OCI-LY3 (cell line): ENCODE results near the gene AQP5.

ENCODE experiments used
- H2AFZ ChIP-seq: fragments of 200-600, 300-600 bp; shearing (Covaris generic); 2 replicates; pipeline ENCODE4 v1.6.0; 2014; ENCODE audit warnings: antibody characterized with exemption, low read depth, low read length
- H3K27ac ChIP-seq: fragments of 200-600, 300-600 bp; sonication (generic); 2 replicates; pipeline ENCODE4 v1.5.1; 2014; ENCODE audit warnings: mild to moderate bottlenecking, low read length, moderate library complexity, mixed read lengths
- H3K27me3 ChIP-seq: fragments of 200-600, 300-600 bp; sonication (generic); 2 replicates; pipeline ENCODE4 v1.6.1; 2014; ENCODE audit warnings: low read depth, low read length, mixed read lengths
- H3K36me3 ChIP-seq: fragments of 200-600, 300-600 bp; sonication (generic); replicated peaks from 2 replicates; pipeline ENCODE3; 2014; ENCODE audit warnings: low read depth, low read length, mixed read lengths
- H3K4me1 ChIP-seq: fragments of 300-600, 200-600 bp; sonication (generic); 2 replicates; pipeline ENCODE4 v1.6.1; 2014; ENCODE audit warnings: low read length, mixed read lengths
- H3K4me2 ChIP-seq: fragments of 200-600, 300-600 bp; sonication (generic); 2 replicates; pipeline ENCODE4 v1.6.1; 2014; ENCODE audit warnings: low read length, mixed read lengths
- H3K4me3 ChIP-seq: fragments of 300-600, 200-600 bp; sonication (generic); 2 replicates; pipeline ENCODE4 v1.5.1; 2014; ENCODE audit warnings: antibody characterized with exemption, mild to moderate bottlenecking, low read length, moderate library complexity
- H3K79me2 ChIP-seq: fragments of 300-600, 200-600 bp; shearing (Covaris generic); 2 replicates; pipeline ENCODE4 v1.6.1; 2014; ENCODE audit warnings: mild to moderate bottlenecking, low read length, mixed read lengths
- H3K9ac ChIP-seq: fragments of 300-600, 200-600 bp; shearing (Covaris generic); 2 replicates; pipeline ENCODE4 v1.6.0; 2014; ENCODE audit warnings: mild to moderate bottlenecking, low read length, moderate library complexity
- H3K9me3 ChIP-seq: fragments of 200-600, 300-600 bp; shearing (Covaris generic); 2 replicates; pipeline ENCODE4 v1.6.1; 2014; ENCODE audit warnings: low read length, mixed read lengths; ENCODE audit not compliant: insufficient read depth
- H4K20me1 ChIP-seq: fragments of 200-600, 300-600 bp; sonication (generic); 2 replicates; pipeline ENCODE4 v1.6.1; 2016; ENCODE audit warnings: low read length, mixed read lengths; ENCODE audit not compliant: insufficient read depth
- CTCF ChIP-seq: fragments of 200-600, 300-600 bp; sonication (generic); IDR thresholded peaks from 2 replicates; pipeline ENCODE4 v1.5.1; 2014; ENCODE audit warnings: antibody characterized with exemption, low read length, low read depth
- EZH2phosphoT487 ChIP-seq: fragments of 200-600 bp; shearing (Covaris generic); IDR thresholded peaks from 2 replicates; pipeline ENCODE4 v1.6.1; 2018; ENCODE audit warnings: antibody characterized with exemption, mixed run types, low read depth

Gene AQP5

DNA sequence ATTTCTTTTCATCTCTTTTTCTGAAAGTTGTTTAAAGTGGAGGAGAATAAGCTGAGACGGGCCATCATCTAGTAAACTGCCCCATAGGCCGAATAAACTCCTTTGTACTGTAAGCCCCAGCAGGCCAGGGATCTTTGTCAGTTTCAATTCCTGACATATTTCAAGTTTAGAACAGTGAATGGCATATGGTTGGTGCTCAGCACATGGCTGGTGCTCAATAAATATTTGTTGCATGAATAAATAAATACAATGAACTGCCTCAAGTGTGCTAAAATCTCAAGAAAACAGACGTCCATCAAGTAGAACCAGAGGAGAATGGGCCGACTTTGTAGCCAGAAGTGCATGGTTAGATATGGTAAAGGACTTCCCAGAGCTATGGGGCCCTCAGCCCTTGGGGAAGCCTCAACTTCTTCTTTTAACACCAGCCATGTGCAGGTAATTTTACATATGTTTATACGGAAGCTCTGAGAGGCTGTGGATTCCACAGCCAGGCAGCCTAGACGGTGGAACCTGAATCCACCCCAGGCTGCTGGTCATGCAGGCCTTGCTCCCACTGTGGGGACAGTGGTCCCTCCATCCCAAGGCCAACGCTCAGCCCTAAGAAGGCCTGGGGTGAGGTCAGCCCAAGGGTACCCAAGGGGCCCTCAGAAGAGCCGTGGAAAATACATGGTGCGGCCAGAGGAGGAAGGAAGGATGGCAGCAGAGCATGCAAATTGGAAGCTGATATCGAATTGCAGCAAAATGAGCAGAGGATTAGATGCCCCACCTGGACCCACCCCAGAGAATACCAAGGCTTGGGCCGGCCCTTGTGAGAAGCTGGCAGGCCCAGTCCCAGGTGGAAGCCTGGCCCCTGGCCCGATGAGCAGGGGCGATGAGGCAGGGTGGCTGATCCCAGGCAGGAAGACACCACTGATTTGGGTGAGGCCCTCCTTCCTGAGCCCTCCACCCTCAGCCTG lies 19.8 kb upstream of the AQP5 start:
- TF ChIP-seq EZH2phosphoT487: no peak
- TF ChIP-seq CTCF: no peak
- H2AFZ ChIP-seq: no peak overlapping the region
- H3K4me3 ChIP-seq: no peak overlapping the region
- no peak overlapping the region for H3K4me2 ChIP-seq
- no peak overlapping the region for H3K9ac ChIP-seq
- H3K27me3 ChIP-seq: no peaks in the 10 kb centered on the region
- H3K4me1 ChIP-seq: 0 out of 2 replicates have a peak, but pooled peaks cover 3% of the 10 kb centered on the region
- H4K20me1 ChIP-seq: no peaks in the 10 kb centered on the region
- no peaks in the 10 kb centered on the region for H3K36me3 ChIP-seq
- no peaks in the 10 kb centered on the region for H3K9me3 ChIP-seq
- no peak overlapping the region for H3K27ac ChIP-seq
- H3K79me2 ChIP-seq: no peaks in the 10 kb centered on the region

DNA sequence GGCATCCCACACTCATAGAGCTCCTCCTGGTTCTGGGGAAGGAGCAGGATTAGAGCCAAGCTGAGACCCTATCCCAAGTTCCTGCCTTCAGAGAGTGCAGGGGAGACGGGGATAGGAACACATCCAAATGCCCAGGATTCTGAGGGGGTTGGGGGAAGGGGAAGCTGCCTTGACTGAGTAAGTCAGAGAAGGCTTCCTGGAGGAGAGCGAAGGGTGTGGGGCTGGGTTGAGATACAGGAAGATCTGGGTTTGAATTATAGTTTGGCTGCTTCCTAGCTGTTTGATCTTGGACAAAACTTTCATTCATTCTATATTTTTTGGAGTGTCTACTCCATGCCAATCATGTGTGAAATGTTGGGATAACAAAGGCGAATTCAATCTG lies 19.2 kb upstream of the AQP5 start:
- no peak overlapping the region for H3K4me2 ChIP-seq
- H3K27ac ChIP-seq: no peak overlapping the region
- TF ChIP-seq CTCF (no peak), EZH2phosphoT487 (no peak)

GRCh38 chr12:49942921-49943624 lies 18.6 kb upstream of the AQP5 start:
- no peaks in the 10 kb centered on the region for H4K20me1 ChIP-seq

More for the DNA sequence above, 19.2 kb upstream of the AQP5 start:
- Histone ChIP-seq H3K79me2 (no peaks in the 10 kb centered on the region), H3K4me1 (0 out of 2 replicates have a peak, but pooled peaks cover 3% of the 10 kb centered on the region), H4K20me1 (no peaks in the 10 kb centered on the region), H2AFZ (no peak overlapping the region), H3K9me3 (no peaks in the 10 kb centered on the region), H3K27me3 (no peaks in the 10 kb centered on the region), H3K9ac (no peak overlapping the region), H3K36me3 (no peaks in the 10 kb centered on the region), H3K4me3 (no peak overlapping the region)

More at GRCh38 chr12:49942921-49943624, 18.6 kb upstream of the AQP5 start:
- H2AFZ ChIP-seq: no peak overlapping the region
- H3K4me2 ChIP-seq: no peak overlapping the region
- H3K36me3 ChIP-seq: no peaks in the 10 kb centered on the region
- TF ChIP-seq CTCF: no peak
- no peak for TF ChIP-seq EZH2phosphoT487
- H3K79me2 ChIP-seq: no peaks in the 10 kb centered on the region
- H3K27me3 ChIP-seq: no peaks in the 10 kb centered on the region
- no peaks in the 10 kb centered on the region for H3K9me3 ChIP-seq
- no peak overlapping the region for H3K9ac ChIP-seq
- H3K27ac ChIP-seq: no peak overlapping the region
- no peak overlapping the region for H3K4me3 ChIP-seq
- 0 out of 2 replicates have a peak, but pooled peaks cover 3% of the 10 kb centered on the region for H3K4me1 ChIP-seq
